HG02938 (cell line): ENCODE results near the gene ERBIN.

Source experiments
- ATAC-seq: cut with Tn5 transposase; IDR thresholded peaks from one replicate; pipeline ENCODE4 v1.9.1; 2021; ENCODE audit warnings: mild to moderate bottlenecking, moderate library complexity; ENCODE audit not compliant: unreplicated experiment

The ERBIN gene

GRCh38 chr5:66122379-66123034 is 196.1 kb downstream of the ERBIN start:
- ATAC-seq = no peak

GRCh38 chr5:66129144-66129543 is 202.8 kb downstream of the ERBIN start:
- no peak for ATAC-seq

- no peak for ATAC-seq
Observed at GRCh38 chr5:66130493-66130892, 204.1 kb downstream of the ERBIN start.
